HG03175 (cell line): ENCODE data around the gene FUZ.

ENCODE experiments used
- ATAC-seq: cut with Tn5 transposase; IDR thresholded peaks from one replicate; pipeline ENCODE4 v1.9.1; 2021; ENCODE audit warnings: mild to moderate bottlenecking, moderate library complexity; ENCODE audit not compliant: unreplicated experiment

Gene FUZ

DNA sequence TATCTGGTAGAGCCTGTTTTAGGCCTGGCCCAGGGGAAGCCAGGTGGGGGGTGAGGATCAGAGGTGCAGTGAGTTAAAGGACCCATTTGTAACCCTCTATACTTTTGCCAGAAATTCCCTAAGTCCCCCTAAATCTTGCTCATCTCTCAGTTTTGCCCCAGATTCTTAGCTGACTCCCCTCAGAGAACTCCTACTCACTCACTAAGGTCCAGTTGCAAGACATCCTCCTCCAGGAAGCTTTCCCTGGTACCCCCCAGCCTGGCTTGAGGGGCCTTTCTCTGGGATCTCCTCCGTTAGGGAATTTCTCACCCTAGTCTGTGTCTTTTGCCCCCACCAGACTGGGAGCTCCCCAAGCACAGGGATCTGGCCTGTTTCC is 51.9 kb downstream of the FUZ start:
- no peak for ATAC-seq

GRCh38 chr19:49758292-49758691 is 54.8 kb downstream of the FUZ start:
- ATAC-seq = no peak
